Measurements from ENCODE around the gene KLF12. TPM values are rescaled to one million over a fixed set of nuclear protein-coding genes. Genes with fewer than 3 reads are reported as not detected.

KLF12 gene
- 20.6 TPM for polyA plus RNA-seq

DNA sequence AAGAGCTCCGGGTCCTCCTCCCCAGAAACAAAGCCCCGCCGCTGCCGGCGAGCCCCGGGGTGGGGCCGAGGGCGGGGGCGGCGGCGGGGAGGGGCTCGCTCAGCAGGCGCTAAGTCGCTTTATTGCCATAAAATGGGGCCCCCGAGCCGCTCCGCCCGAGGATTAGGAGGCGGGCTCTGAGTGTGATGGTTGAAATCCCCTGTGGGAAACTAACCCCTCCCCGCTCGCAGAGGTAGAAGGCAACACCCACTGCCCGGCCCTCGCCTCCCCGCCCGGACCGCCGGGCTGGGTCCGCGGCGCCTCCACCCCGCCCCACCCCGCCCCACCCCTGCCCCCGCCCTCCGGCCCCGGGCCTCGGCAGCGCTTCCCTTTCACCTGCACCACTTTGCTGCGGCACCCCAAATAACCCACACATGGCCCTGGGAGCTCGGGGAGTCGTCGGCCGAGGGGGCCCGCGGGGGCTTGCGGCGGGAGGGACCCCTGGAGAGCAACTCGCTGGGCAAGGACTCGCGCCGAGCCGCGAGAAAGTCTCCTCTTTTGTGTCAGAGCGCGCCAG, at the start of gene KLF12:
TSS of gene KLF12 (minus strand) at position 184 of the 556 bp plus-strand sequence.
- Mint-ChIP-seq H3K9me3 (no peaks in the 10 kb centered on the region), H3K27me3 (no peaks in the 10 kb centered on the region), H3K4me1 (peaks cover 20 to 24% (median 21%) of the 10 kb centered on the region in 3 donors), H3K36me3 (no peaks in the 10 kb centered on the region), H3K4me3 (peak within 1 kb of the TSS; percentile 89 to 99 (median 98)), H3K27ac (peak within 1 kb of the TSS; percentile 94 to 100 (median 99))

GRCh38 chr13:74182491-74182890, 48.3 kb upstream of the KLF12 start:
- Mint-ChIP-seq H3K27me3 (no peaks in the 10 kb centered on the region), H3K4me3 (no peak overlapping the region), H3K4me1 (no peaks in the 10 kb centered on the region), H3K36me3 (no peaks in the 10 kb centered on the region), H3K27ac (no peak overlapping the region), H3K9me3 (no peaks in the 10 kb centered on the region)

DNA sequence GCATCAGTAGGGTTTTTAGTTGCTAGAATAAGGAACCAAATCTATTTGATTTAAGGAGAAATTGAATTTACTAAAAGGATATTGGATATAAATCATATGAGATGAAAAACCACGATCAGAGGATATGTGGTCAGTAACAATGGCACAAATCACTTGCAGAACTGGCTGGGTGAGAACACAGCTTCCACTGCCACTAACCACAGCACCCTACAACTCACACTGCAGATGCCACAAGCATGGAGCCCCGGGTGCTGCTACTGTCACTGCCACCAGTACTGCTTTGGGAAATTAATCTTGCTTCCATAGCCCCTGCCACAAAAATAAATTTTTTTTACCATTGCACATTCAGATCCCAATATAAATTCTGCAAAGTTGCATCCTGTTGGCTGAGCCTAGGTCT, 40.6 kb upstream of the KLF12 start:
- H3K27me3 Mint-ChIP-seq = peaks cover 2% of the 10 kb centered on the region
- H3K27ac Mint-ChIP-seq = no peak overlapping the region
- H3K4me3 Mint-ChIP-seq = no peak overlapping the region
- no peaks in the 10 kb centered on the region for H3K36me3 Mint-ChIP-seq
- no peaks in the 10 kb centered on the region for H3K9me3 Mint-ChIP-seq
- H3K4me1 Mint-ChIP-seq = no peaks in the 10 kb centered on the region

- no peaks in the 10 kb centered on the region for H3K9me3 Mint-ChIP-seq
- H3K4me3 Mint-ChIP-seq = no peak overlapping the region
- no peaks in the 10 kb centered on the region for H3K36me3 Mint-ChIP-seq
- H3K27ac Mint-ChIP-seq = peak overlapping the region in 1 of 3 donors; percentile 32
- H3K4me1 Mint-ChIP-seq = no peaks in the 10 kb centered on the region
- H3K27me3 Mint-ChIP-seq = peaks cover 2% of the 10 kb centered on the region
Measured at GRCh38 chr13:74173822-74174221, 39.6 kb upstream of the KLF12 start.

GRCh38 chr13:74171641-74172040, 37.4 kb upstream of the KLF12 start:
- Mint-ChIP-seq H3K27ac (no peak overlapping the region), H3K27me3 (peaks cover 4% of the 10 kb centered on the region), H3K36me3 (no peaks in the 10 kb centered on the region), H3K4me1 (no peaks in the 10 kb centered on the region), H3K9me3 (no peaks in the 10 kb centered on the region), H3K4me3 (no peak overlapping the region)

DNA sequence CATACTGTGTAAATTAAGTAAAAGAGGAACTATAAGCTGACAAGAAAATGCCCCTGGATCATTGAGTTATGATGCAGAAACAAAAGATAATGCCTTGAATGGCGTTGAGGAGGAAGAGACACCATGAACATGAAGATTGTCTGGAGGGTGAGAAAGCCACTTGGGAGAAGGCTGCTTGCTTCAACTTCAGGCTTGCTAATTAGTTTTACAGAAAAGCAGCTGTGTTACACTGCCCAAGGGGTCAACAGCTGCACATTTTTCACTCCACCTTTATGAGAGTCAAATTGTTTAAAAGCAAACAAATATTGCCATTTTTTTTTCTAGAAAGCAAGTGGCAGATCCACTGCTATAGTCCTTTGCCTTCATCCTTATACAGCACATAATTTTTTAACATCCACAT, 35.5 kb upstream of the KLF12 start:
- no peaks in the 10 kb centered on the region for H3K4me1 Mint-ChIP-seq
- peaks cover 2% of the 10 kb centered on the region for H3K36me3 Mint-ChIP-seq
- H3K27me3 Mint-ChIP-seq = peaks cover 4% of the 10 kb centered on the region
- no peak overlapping the region for H3K4me3 Mint-ChIP-seq
- no peak overlapping the region for H3K27ac Mint-ChIP-seq
- no peaks in the 10 kb centered on the region for H3K9me3 Mint-ChIP-seq

DNA sequence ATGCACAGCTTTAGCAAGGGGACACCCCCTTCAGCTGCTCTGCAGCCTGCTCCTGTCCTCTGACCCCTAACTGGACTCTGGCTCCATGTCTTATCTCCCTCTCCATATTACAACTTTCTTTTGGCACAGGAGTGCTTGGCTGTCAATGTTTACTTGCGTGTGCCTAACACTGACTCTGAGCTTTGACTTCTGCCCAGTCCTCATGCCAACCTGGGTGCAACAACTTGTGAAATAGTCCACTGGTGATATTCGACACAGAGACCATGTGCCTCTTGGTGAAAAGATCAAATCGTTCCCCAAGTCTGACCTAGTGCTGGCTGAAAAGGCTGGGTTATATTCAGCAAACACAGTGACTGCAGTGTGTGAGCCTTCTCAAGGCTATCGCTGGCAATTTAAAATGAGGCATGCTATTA, 34.1 kb upstream of the KLF12 start:
- H3K4me3 Mint-ChIP-seq = no peak overlapping the region
- H3K36me3 Mint-ChIP-seq = peaks cover 2% of the 10 kb centered on the region
- H3K27ac Mint-ChIP-seq = no peak overlapping the region
- H3K9me3 Mint-ChIP-seq = no peaks in the 10 kb centered on the region
- no peaks in the 10 kb centered on the region for H3K4me1 Mint-ChIP-seq
- peaks cover 4% of the 10 kb centered on the region for H3K27me3 Mint-ChIP-seq

DNA sequence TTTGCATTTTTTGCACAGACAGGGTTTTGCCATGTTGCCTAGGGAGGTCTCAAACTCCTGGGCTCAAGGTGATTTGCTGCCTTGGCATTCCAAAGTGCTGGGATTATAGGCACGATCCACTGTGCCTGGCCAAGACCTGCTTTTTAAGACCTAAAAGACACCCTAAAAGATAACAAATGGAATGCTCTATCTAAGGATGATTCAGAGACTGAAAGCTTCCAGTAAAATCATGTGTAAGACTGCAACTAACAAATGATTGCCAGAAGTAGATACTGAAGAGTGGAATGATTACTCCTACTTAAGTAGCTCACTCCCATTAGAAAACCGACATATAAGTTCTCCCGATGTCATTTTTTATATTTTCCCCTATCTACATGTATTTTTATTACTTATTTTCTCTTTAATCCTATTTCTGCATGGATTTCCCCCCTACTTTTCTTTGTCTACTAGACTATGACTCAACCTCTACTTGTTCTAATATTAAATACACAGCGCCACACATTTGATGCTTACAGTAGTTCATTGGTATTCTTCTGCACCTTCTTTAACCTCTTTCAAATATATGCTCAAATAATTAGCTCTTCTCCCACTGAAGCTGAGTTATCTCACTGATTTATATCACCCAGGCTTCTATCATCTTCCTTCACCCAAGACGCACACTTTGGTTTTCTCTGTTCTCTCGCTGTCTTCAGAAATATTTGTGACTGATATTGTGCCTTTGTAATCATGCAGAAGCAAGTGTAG, 32.2 kb upstream of the KLF12 start:
- Mint-ChIP-seq H3K9me3 (no peaks in the 10 kb centered on the region), H3K4me1 (peaks cover 0 to 7% (median 0%) of the 10 kb centered on the region in 3 donors), H3K4me3 (no peak overlapping the region), H3K27me3 (peaks cover 4% of the 10 kb centered on the region), H3K27ac (peak overlapping the region in 1 of 3 donors; percentile 12), H3K36me3 (peaks cover 2% of the 10 kb centered on the region)

DNA sequence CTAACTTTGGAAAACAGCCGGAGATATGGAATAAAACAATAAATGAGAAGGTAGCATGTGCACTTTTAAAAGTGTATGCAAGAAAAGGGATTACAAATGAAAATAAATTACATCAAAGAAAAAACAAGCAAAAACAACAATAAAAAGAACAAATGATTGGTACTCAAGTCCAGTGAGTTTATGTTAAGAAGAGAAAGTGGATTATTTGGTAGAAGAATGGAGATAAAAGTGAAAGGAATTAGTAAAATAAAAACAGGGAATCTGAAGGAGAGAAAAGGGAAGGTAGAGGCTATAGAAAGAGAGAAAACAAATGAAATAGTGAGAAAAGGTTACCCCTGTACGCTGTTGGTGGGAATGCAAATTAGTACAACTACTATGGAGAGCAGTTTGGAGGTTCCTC, 28.6 kb upstream of the KLF12 start:
- H3K36me3 Mint-ChIP-seq = peaks cover 5% of the 10 kb centered on the region
- H3K27me3 Mint-ChIP-seq = no peaks in the 10 kb centered on the region
- H3K4me1 Mint-ChIP-seq = peaks cover 0 to 7% (median 0%) of the 10 kb centered on the region in 3 donors
- H3K4me3 Mint-ChIP-seq = no peak overlapping the region
- no peaks in the 10 kb centered on the region for H3K9me3 Mint-ChIP-seq
- H3K27ac Mint-ChIP-seq = no peak overlapping the region

DNA sequence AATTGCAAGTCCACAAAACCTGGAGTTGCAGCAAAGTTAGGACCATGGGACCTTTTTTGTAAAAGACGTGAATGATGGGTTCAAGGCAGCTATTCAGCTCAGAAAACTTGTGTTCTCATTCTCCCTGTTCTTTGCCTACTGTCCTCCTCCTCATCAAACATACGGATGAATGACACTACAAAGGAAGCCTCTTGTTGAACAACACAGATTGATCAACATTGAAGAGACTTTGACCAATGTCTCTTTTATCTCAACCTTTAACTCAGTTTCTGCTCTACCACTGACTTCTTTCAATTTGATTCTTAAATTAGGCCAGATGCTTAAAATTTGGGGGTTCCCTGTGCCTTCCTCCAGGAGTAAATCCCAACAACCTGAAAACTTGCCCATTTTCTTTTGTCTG, 27.9 kb upstream of the KLF12 start:
- Mint-ChIP-seq H3K27ac (no peak overlapping the region), H3K36me3 (peaks cover 5% of the 10 kb centered on the region), H3K4me1 (peaks cover 0 to 7% (median 0%) of the 10 kb centered on the region in 3 donors), H3K9me3 (no peaks in the 10 kb centered on the region), H3K27me3 (no peaks in the 10 kb centered on the region), H3K4me3 (no peak overlapping the region)

GRCh38 chr13:74158571-74159352, 24.6 kb upstream of the KLF12 start:
- peaks cover 0 to 7% (median 0%) of the 10 kb centered on the region in 3 donors for H3K4me1 Mint-ChIP-seq
- H3K27ac Mint-ChIP-seq = no peak overlapping the region
- no peak overlapping the region for H3K4me3 Mint-ChIP-seq
- peaks cover 3% of the 10 kb centered on the region for H3K36me3 Mint-ChIP-seq
- H3K9me3 Mint-ChIP-seq = no peaks in the 10 kb centered on the region
- H3K27me3 Mint-ChIP-seq = peaks cover 2% of the 10 kb centered on the region

GRCh38 chr13:74158028-74158427, 23.8 kb upstream of the KLF12 start:
- Mint-ChIP-seq H3K9me3 (no peaks in the 10 kb centered on the region), H3K36me3 (peaks cover 6% of the 10 kb centered on the region), H3K27me3 (peaks cover 2% of the 10 kb centered on the region), H3K4me1 (peaks cover 3 to 11% (median 6%) of the 10 kb centered on the region in 3 donors), H3K27ac (no peak overlapping the region), H3K4me3 (peak overlapping the region in 1 of 4 donors; percentile 1)

DNA sequence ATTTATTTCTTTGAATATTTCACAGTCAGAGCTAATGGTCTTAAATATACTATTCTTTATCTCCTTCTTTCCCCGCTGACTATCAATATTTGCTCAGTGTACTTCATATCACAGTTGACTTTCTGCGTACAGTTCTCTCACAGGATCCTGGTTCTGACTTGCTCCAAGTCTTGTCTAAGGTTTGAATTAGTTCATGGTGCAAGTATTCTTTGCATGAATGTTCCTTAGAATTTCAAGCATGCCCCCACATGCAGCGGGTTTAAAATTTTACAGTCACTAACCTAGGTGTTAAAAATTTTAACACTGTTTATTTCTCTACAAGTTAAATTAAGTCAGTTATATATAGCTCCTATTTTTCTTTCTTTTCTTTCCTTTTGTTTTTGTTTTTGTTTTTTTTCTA, 20.8 kb upstream of the KLF12 start:
- Mint-ChIP-seq H3K36me3 (peaks cover 6% of the 10 kb centered on the region), H3K4me3 (no peak overlapping the region), H3K27ac (no peak overlapping the region), H3K9me3 (no peaks in the 10 kb centered on the region), H3K27me3 (peaks cover 2% of the 10 kb centered on the region), H3K4me1 (peaks cover 7 to 13% (median 11%) of the 10 kb centered on the region in 3 donors)

DNA sequence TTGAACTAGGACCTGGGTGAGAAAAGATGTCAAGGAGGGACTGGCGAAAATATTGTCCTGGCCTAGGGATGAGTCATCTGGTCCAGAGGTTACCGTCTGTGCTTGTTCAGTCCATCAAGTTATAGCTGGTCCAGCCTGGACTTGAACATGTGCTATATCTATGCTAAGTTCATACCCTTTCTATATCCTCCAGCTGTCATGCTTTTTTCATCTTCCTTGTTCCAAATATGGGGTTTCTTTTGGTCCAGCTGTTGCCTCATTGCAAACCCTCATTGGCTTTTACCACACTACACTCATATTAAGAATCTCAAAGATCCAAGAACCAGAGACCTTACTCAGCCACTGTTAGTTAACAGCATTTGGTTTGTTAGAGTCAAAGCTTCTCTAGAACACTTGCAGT, 19.1 kb upstream of the KLF12 start:
- Mint-ChIP-seq H3K9me3 (no peaks in the 10 kb centered on the region), H3K27me3 (peaks cover 2% of the 10 kb centered on the region), H3K4me3 (no peak overlapping the region), H3K36me3 (peaks cover 6% of the 10 kb centered on the region), H3K27ac (no peak overlapping the region), H3K4me1 (peaks cover 7 to 13% (median 11%) of the 10 kb centered on the region in 3 donors)

- no peaks in the 10 kb centered on the region for H3K9me3 Mint-ChIP-seq
- H3K4me1 Mint-ChIP-seq = peaks cover 7 to 13% (median 11%) of the 10 kb centered on the region in 3 donors
- peaks cover 3% of the 10 kb centered on the region for H3K36me3 Mint-ChIP-seq
- no peak overlapping the region for H3K27ac Mint-ChIP-seq
- no peak overlapping the region for H3K4me3 Mint-ChIP-seq
- peaks cover 2% of the 10 kb centered on the region for H3K27me3 Mint-ChIP-seq
Measured at GRCh38 chr13:74151859-74152258, 17.7 kb upstream of the KLF12 start.

Measured in IgD-negative memory B cell (primary cell).